Left ventricle myocardium inferior (tissue), 1 donor: ENCODE measurements around the gene ESPL1. TPM values are rescaled to one million over a fixed set of nuclear protein-coding genes. Genes with fewer than 3 reads are reported as not detected.

Experiments used
- DNase-seq: peaks from one replicate; pipeline ENCODE4 v3.0.0-alpha.2; 2020
- H3K27ac ChIP-seq: fragments of 200-600 bp; replicated peaks from 2 replicates; pipeline ENCODE4 v1.8.0; 2021
- H3K27me3 ChIP-seq: fragments of 200-600 bp; 2 replicates; pipeline ENCODE4 v1.8.0; 2021; ENCODE audit warnings: low read depth
- H3K36me3 ChIP-seq: fragments of 200-600 bp; 2 replicates; pipeline ENCODE4 v1.8.0; 2021
- H3K4me1 ChIP-seq: fragments of 200-600 bp; 2 replicates; pipeline ENCODE4 v1.8.0; 2021
- H3K4me3 ChIP-seq: fragments of 200-600 bp; 2 replicates; pipeline ENCODE4 v1.8.0; 2021; ENCODE audit warnings: mild to moderate bottlenecking, moderate library complexity
- H3K9me3 ChIP-seq: fragments of 200-600 bp; replicated peaks from 2 replicates; pipeline ENCODE4 v1.8.0; 2021
- intact Hi-C: fragments of 100-400 bp; cut with micrococcal nuclease; formaldehyde crosslinking; loops from one replicate; pipeline ENCODE4 v1.11.0; 2022
- total RNA-seq: library from RNA; stranded (reverse); fragmentation: NEBNext Ultra II Directional; extraction: Animal tissue kit (Norgen Biotek cat#: 25700); gene quantifications from one replicate; pipeline ENCODE4 v1.2.1, GENCODE V29; 2021
- TF ChIP-seq, protein P1 (sequence below): fragments of 200-600 bp; IDR thresholded peaks from 2 replicates; pipeline ENCODE4 v1.8.0; 2021; ENCODE audit warnings: antibody characterized with exemption, mild to moderate bottlenecking, borderline replicate concordance
- donor health status: DM: no; HTN: yes; CAD: no; lungs with severe emphysema.

ESPL1 gene
- total RNA-seq, 1 donor from 2014 or later: 0.36 TPM

DNA sequence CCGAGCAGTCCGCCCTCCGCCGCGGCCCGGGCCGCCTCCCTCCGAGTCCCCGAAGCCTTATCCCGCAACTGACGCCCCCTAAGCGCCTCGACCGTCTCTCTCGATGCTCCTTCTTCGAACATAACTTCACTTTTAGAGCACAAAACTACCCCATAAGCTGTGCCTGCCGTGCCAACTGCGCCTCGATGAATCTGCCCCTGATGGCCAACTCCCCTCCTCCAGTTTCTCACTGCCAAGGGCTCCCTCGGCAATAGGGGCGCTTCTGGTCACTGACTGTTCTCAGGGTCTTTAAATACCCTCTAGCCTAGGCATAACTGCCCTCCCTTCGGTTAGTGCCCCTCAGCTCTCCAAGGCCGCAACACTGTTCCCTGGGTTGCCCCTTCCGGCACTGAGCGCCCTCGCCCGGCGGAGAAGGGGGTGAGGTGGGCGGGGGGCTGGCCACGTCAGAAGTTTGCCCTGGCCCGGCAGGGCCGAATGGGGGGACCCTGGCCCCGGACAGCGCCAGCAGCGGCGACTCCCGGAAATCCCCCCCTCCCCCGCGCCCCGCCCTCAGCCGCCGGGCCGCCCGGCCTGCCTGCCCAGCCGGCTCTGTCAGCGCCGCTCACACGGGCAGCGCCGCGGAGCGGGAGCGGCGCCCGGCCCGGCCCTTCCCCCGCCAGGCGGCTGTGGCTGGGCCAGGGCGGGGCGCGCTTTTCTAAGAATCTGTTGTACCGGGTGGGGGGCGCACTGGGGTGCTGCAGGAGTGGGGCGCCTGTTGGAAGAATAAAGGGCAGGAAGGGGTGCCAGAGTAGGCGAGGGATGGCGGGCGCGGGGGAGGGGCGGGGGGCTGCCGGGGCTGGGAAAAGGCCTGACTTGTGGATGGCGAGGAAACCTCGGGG lies 46.7 kb upstream of the ESPL1 start:
- Histone ChIP-seq H3K9me3 (no peaks in the 10 kb centered on the region), H3K27me3 (no peaks in the 10 kb centered on the region), H3K36me3 (no peaks in the 10 kb centered on the region), H3K4me1 (peaks cover 80% of the 10 kb centered on the region), H3K4me3 (peak overlapping the region; percentile 84), H3K27ac (peak overlapping the region; percentile 100)
- intact Hi-C loops: no loop called here
- TF ChIP-seq, protein P1, sequence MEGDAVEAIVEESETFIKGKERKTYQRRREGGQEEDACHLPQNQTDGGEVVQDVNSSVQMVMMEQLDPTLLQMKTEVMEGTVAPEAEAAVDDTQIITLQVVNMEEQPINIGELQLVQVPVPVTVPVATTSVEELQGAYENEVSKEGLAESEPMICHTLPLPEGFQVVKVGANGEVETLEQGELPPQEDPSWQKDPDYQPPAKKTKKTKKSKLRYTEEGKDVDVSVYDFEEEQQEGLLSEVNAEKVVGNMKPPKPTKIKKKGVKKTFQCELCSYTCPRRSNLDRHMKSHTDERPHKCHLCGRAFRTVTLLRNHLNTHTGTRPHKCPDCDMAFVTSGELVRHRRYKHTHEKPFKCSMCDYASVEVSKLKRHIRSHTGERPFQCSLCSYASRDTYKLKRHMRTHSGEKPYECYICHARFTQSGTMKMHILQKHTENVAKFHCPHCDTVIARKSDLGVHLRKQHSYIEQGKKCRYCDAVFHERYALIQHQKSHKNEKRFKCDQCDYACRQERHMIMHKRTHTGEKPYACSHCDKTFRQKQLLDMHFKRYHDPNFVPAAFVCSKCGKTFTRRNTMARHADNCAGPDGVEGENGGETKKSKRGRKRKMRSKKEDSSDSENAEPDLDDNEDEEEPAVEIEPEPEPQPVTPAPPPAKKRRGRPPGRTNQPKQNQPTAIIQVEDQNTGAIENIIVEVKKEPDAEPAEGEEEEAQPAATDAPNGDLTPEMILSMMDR: peak; percentile 43
- peak; percentile 81 for DNase-seq

DNA sequence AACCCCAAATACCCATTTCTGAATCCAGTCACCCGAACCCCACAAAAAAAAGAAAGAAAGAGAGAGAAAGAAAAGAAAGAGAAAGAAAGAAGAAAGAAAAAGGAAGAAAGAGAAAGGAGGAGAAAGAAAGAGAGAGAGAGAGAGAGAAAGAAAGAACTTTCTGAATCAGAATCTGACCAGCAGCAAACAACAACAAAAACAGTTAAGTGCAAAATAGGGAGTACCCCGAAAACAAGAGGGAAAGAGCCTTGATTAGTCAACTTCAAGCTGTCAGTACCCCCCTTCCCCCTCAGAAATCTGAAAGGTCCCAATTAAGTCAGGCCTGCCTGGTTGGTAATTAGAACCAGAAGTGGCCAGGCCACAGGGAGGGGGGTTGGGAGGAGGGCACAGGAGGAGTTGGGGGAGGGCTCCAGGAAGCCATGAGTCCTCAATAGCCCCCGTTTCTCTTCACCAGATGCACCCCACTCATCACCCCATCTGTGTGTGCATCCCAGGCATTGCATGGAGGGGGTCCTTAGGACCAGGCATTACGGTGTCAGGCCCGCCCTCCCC lies 45.9 kb upstream of the ESPL1 start:
- intact Hi-C loops: no loop called here
- peak overlapping the region; percentile 84 for H3K4me3 ChIP-seq
- DNase-seq: no peak
- H3K27me3 ChIP-seq: no peaks in the 10 kb centered on the region
- peaks cover 72% of the 10 kb centered on the region for H3K4me1 ChIP-seq
- H3K9me3 ChIP-seq: no peaks in the 10 kb centered on the region
- no peaks in the 10 kb centered on the region for H3K36me3 ChIP-seq
- TF ChIP-seq, protein P1: no peak
- peak overlapping the region; percentile 100 for H3K27ac ChIP-seq

DNA sequence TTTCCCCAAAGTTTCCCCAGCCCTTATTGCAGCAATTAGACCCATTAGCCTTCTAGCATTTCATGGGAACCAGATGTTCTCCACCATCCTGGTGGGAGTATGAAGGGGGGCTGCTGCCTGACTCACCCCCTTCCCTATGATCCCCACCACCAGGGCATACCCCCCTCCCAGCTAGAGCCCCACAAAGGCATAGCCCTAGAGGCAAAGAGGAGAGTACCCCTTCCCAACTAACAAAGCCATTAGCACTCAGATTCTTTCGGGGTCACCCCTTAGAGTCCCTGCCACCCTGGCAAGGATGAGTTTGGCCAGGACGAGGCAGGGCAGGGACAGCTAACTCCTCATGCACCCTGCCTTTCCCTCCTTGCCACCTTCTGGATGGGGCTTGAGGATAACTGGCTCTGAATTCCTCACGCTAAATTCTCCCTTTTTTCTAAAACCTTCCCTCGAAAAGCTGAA lies 45.3 kb upstream of the ESPL1 start:
- no peaks in the 10 kb centered on the region for H3K27me3 ChIP-seq
- TF ChIP-seq, protein P1: no peak
- H3K4me1 ChIP-seq: peaks cover 66% of the 10 kb centered on the region
- intact Hi-C loops: no loop called here
- no peak for DNase-seq
- H3K9me3 ChIP-seq: no peaks in the 10 kb centered on the region
- H3K36me3 ChIP-seq: no peaks in the 10 kb centered on the region
- peak overlapping the region; percentile 2 for H3K4me3 ChIP-seq
- H3K27ac ChIP-seq: peak overlapping the region; percentile 100

DNA sequence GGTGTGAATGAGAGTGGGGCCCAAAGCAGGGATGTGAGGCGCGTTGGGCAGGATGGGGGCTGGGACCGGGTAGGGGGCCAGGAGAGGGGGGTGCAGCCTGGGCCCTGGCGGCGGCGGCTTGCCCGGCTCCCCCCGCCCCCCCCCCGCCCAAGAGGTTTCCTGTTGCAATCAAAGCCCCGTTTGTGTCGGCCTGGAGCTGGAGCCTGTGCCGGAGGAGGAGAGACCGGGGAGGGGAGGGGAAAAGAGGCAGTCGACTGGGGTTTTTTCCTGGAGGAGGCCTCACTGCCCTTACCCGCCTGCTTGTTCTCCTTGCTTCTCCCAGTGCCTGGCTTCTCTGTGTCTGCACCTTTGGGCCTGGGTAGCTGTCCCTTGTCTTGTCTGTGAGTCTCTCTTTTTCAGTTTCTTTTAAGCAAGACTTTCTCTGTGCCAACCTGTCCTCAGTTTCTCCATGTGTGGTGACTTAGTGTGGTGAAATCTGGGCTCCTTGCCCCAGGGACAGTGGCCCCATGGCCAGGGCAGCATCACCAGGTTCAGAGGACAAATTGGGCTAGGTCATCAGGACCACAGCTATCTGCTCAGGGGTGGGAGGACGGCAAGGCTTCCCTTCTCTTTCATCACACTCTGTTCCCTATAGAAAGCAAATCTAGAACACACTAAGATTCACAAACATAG lies 44.6 kb upstream of the ESPL1 start:
- peaks cover 59% of the 10 kb centered on the region for H3K4me1 ChIP-seq
- TF ChIP-seq, protein P1: no peak
- intact Hi-C loops: no loop called here
- peak overlapping the region; percentile 100 for H3K27ac ChIP-seq
- peak overlapping the region; percentile 2 for H3K4me3 ChIP-seq
- H3K36me3 ChIP-seq: no peaks in the 10 kb centered on the region
- peak; percentile 42 for DNase-seq
- H3K27me3 ChIP-seq: no peaks in the 10 kb centered on the region
- H3K9me3 ChIP-seq: no peaks in the 10 kb centered on the region

DNA sequence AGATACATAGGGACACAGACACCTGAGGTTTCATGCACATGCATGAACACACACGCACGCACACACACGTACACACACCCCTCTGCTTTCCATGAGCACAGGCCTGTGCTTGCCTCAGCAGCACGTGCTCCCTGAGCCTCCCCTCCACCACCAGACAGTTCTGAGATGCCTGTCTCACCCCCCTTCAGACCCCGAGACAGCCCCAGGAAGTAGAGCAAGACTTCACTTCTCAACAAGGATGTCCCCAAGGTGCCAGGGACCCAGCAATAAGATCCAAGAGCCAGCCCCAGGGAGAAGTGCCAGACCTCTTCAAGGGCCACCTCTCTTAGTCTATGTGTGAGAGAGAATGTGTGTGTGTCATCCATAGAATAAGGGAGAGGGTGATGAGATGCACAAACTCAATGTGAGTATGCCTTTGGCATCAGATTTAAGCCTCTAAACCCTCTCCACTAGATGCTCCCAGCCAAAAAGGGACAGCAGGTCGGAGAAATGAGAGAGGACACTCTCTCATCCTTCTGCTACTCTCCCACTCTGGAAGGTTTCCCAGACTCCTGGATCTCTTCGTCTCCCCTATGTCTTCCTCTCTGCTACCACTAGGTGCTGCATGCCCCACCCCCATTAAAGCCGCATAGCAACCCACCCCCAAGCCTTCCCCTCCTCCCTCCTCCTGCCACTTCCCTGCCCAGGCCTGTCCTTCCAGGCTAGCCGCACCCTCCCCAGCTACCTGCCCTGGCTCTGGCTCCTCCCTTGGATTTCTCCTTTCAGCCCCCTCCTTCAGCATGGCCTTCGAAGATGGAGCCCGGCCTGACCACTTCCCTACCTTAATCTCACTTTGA lies 43.8 kb upstream of the ESPL1 start:
- Histone ChIP-seq H3K27ac (peak overlapping the region; percentile 100), H3K4me3 (no peak overlapping the region), H3K27me3 (no peaks in the 10 kb centered on the region), H3K9me3 (no peaks in the 10 kb centered on the region), H3K4me1 (peaks cover 52% of the 10 kb centered on the region), H3K36me3 (no peaks in the 10 kb centered on the region)
- DNase-seq: no peak
- intact Hi-C loops: no loop called here
- TF ChIP-seq, protein P1: peak; percentile 18
